Glutamatergic neuron (in vitro differentiated cells): ENCODE data around the gene ZSCAN22. TPM values are rescaled to one million over a fixed set of nuclear protein-coding genes. Genes with fewer than 3 reads are reported as not detected.

Experiments used
- DNase-seq: peaks from one replicate; pipeline ENCODE4 v3.0.0; 2022
- H3K27ac Mint-ChIP-seq: one replicate; pipeline ENCODE4 v1.8.0; 2020; ENCODE audit warnings: mild to moderate bottlenecking, mixed read lengths, inconsistent platforms; ENCODE audit not compliant: unreplicated experiment
- H3K27me3 Mint-ChIP-seq: one replicate; pipeline ENCODE4 v1.8.0; 2020; ENCODE audit warnings: mild to moderate bottlenecking, moderate library complexity, mixed read lengths, inconsistent platforms; ENCODE audit not compliant: unreplicated experiment
- H3K36me3 Mint-ChIP-seq: one replicate; pipeline ENCODE4 v1.8.0; 2020; ENCODE audit warnings: mild to moderate bottlenecking, mixed read lengths, inconsistent platforms; ENCODE audit not compliant: unreplicated experiment
- H3K4me1 Mint-ChIP-seq: one replicate; pipeline ENCODE4 v1.8.0; 2020; ENCODE audit warnings: mild to moderate bottlenecking, low read depth, mixed read lengths, inconsistent platforms; ENCODE audit not compliant: unreplicated experiment
- H3K4me3 Mint-ChIP-seq: one replicate; pipeline ENCODE4 v1.8.0; 2020; ENCODE audit warnings: mild to moderate bottlenecking, mixed read lengths, inconsistent platforms; ENCODE audit not compliant: unreplicated experiment
- H3K9me3 Mint-ChIP-seq: one replicate; pipeline ENCODE4 v1.8.0; 2020; ENCODE audit warnings: mild to moderate bottlenecking, moderate library complexity, mixed read lengths, inconsistent platforms; ENCODE audit not compliant: unreplicated experiment
- long read RNA-seq: library from polyadenylated mRNA; unstranded; transcript quantifications from one replicate; pipeline ENCODE4 v2.0.0, GENCODE V29; 2020; ENCODE audit not compliant: unreplicated experiment
- total RNA-seq: library from RNA; stranded (reverse); fragmentation: NEBNext Ultra II Directional; extraction: Animal tissue kit (Norgen Biotek cat#: 25700); gene quantifications from one replicate; pipeline ENCODE4 v1.2.1, GENCODE V29; 2021; ENCODE audit not compliant: unreplicated experiment
- TF ChIP-seq, protein P1 (sequence below): fragments of 200-600 bp; sonication (generic); IDR thresholded peaks from one replicate; pipeline ENCODE4 v1.5.0; 2021; ENCODE audit not compliant: partially characterized antibody, unreplicated experiment

The ZSCAN22 gene
- total RNA-seq = 4.9 TPM
- long read RNA-seq, full-length matches to known transcripts = 1 of 3 reads
- long read RNA-seq, partial matches to known transcripts = 0 of 3 reads
- long read RNA-seq, other reads (novel, unspliced or antisense) = 2 of 3 reads

DNA sequence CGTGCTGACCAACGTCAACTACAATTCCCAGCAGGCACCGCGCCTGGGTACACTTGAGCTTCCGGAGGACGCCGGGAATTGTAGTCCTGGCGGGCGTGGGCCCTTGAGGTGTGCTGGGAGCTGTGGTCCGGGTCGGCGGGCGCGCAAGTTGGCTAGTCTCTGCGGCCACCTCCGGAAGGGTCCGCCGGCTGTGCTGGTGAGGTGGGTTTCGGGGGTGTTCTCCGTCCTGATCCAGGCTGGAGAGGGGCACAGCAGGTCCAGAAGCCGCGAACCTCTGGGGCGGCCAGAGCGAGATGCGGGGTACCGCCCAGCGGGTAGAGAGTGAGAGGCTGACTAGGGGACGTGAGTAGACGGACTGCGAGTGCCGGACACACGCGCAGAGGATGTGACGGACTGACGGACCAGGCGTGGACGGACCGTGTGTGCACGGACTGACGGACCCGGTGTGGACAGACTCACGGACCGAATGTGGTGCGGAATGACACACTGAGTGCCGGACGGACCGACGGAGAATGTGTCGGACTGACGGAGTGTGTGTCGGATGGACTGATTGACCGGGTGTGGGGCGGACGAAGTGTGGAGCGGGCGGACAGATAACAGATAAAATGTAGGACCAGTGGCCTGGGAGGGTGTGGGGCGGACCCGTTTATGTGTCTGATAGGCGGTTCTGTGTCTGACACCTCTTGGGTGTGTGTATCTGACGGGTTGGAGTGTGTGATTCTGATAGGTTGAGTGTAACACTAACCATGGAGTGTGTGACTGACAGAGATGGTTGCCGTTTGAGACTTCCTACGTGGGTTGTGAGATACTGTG is at the start of gene ZSCAN22:
ZSCAN22 (plus strand) TSS at position 81 of the 813 bp plus-strand sequence. CDS start 7,809 bp downstream, outside the sequence.
- Mint-ChIP-seq H3K9me3 (peaks cover 2% of the 10 kb centered on the region), H3K36me3 (no peaks in the 10 kb centered on the region), H3K27me3 (peaks cover 2% of the 10 kb centered on the region), H3K4me1 (peaks cover 9% of the 10 kb centered on the region), H3K27ac (no peak within 1 kb of the TSS), H3K4me3 (no peak within 1 kb of the TSS)
- DNase-seq = peak; percentile 98
- TF ChIP-seq, protein P1, sequence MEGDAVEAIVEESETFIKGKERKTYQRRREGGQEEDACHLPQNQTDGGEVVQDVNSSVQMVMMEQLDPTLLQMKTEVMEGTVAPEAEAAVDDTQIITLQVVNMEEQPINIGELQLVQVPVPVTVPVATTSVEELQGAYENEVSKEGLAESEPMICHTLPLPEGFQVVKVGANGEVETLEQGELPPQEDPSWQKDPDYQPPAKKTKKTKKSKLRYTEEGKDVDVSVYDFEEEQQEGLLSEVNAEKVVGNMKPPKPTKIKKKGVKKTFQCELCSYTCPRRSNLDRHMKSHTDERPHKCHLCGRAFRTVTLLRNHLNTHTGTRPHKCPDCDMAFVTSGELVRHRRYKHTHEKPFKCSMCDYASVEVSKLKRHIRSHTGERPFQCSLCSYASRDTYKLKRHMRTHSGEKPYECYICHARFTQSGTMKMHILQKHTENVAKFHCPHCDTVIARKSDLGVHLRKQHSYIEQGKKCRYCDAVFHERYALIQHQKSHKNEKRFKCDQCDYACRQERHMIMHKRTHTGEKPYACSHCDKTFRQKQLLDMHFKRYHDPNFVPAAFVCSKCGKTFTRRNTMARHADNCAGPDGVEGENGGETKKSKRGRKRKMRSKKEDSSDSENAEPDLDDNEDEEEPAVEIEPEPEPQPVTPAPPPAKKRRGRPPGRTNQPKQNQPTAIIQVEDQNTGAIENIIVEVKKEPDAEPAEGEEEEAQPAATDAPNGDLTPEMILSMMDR = no peak

DNA sequence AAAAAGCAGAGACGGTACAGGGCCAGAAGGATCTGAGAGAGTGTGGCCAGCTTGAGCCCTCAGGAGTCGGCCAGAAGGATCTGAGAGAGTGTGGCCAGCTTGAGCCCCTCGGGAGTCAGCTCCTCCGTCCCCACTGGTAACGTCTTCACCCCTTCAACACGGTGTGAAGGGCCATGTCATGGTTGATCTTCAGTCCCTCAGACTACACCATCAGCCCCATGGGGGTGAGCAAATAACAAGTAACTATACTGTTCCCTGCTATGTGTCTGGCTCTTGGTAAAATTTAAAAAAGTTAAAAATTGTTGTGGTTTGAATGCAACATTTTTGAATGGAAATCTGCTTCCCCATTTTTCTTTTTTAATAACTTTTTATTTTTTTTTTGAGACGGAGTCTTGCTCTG is 49.6 kb upstream of the ZSCAN22 start:
- DNase-seq = no peak
- peaks cover 19% of the 10 kb centered on the region for H3K36me3 Mint-ChIP-seq
- H3K4me1 Mint-ChIP-seq = peaks cover 20% of the 10 kb centered on the region
- H3K27ac Mint-ChIP-seq = peak overlapping the region; percentile 80
- peak overlapping the region; percentile 68 for H3K4me3 Mint-ChIP-seq
- TF ChIP-seq, protein P1 = no peak
- H3K27me3 Mint-ChIP-seq = peaks cover 21% of the 10 kb centered on the region
- peaks cover 31% of the 10 kb centered on the region for H3K9me3 Mint-ChIP-seq

DNA sequence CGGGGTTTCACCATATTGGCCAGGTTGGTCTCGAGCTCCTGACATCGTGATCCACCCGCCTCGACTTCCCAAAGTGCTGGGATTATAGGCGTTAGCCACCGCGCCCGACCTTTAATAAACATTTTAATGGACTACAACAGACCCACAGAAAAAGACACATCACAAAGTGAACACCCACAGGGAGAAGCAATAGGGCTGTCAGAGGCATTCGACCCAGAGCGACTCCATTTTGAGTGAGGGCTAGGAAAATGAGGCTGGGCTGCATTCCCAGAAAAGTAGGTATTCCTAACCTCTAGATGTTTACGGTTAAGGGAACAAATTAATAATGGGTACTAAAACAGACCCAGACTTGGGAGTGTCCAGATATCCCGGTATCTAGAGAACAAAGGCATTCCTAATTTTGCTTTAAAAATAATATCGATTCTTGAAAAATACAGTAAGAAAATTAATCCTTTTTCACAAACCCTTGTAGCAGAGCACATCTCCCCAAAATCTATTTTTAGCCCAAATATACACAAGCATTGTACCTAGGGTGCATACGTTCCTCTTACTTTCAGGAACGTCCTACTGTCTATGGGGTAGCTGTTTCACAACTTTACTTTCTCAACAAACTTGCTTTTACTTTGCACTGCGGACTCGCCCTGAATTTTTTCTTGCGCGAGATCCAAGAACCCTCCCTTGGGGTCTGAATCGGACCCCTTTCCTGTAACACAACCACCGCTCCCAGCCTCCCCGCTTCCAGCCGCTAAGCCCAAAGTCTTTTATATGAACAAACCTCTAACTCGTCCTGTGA is 48.9 kb upstream of the ZSCAN22 start:
- H3K9me3 Mint-ChIP-seq = peaks cover 31% of the 10 kb centered on the region
- peaks cover 22% of the 10 kb centered on the region for H3K27me3 Mint-ChIP-seq
- H3K36me3 Mint-ChIP-seq = peaks cover 15% of the 10 kb centered on the region
- H3K4me1 Mint-ChIP-seq = peaks cover 20% of the 10 kb centered on the region
- DNase-seq = no peak
- TF ChIP-seq, protein P1 = no peak
- H3K27ac Mint-ChIP-seq = peak overlapping the region; percentile 91
- H3K4me3 Mint-ChIP-seq = peak overlapping the region; percentile 98

DNA sequence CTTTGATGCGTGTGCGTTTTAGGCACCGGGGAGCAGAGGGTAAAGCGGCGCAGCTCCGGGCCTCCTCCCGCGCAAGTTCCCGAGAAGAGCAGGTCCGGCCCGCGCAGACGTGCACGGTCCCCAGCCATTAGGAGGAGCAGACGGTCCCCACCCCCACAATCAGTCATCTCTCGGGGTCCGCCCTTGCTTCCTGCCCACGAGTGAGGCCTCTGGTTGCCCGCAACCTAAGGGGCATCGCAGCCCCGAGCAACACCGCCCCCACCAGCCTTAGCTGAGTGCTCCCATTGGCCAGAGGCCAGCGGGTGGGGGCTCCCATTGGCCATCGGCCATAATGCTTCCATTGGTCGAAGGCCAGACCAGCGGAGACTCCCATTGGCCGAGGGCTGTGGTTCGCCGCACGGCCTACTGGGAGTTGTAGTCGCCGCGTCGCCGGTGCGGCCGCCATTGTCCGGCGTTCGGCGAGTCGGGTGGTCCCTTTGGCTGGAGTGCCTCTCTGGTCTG is 48.2 kb upstream of the ZSCAN22 start, which contains the start of gene ZNF8:
ZNF8 (plus strand) TSS at position 415 of the 501 bp plus-strand sequence. CDS start 127 bp downstream, outside the sequence.
- H3K36me3 Mint-ChIP-seq = peaks cover 15% of the 10 kb centered on the region
- H3K4me3 Mint-ChIP-seq = peak within 1 kb of the TSS; percentile 98
- peak within 1 kb of the TSS; percentile 91 for H3K27ac Mint-ChIP-seq
- DNase-seq = peak; percentile 98
- H3K9me3 Mint-ChIP-seq = peaks cover 32% of the 10 kb centered on the region
- peaks cover 22% of the 10 kb centered on the region for H3K27me3 Mint-ChIP-seq
- TF ChIP-seq, protein P1 = no peak
- H3K4me1 Mint-ChIP-seq = peaks cover 20% of the 10 kb centered on the region
